Ectodermal cell (in vitro differentiated cells): ENCODE results near the gene DMTF1.
A peak's percentile ranks its signal among the peaks of the same experiment; 100 is the strongest.

ENCODE experiments used
- H3K27ac ChIP-seq: 2 replicates; pipeline ENCODE4 v1.7.0; 2013; ENCODE audit warnings: mild to moderate bottlenecking, low read depth, low read length; ENCODE audit not compliant: insufficient read depth, poor library complexity, severe bottlenecking
- H3K27me3 ChIP-seq: 2 replicates; pipeline ENCODE4 v1.7.0; 2013; ENCODE audit warnings: mild to moderate bottlenecking, low read length; ENCODE audit not compliant: insufficient read depth, control insufficient read depth, poor library complexity, severe bottlenecking
- H3K36me3 ChIP-seq: one replicate; pipeline ENCODE4 v1.7.0; 2013; ENCODE audit warnings: low read length; ENCODE audit not compliant: control insufficient read depth, insufficient read depth
- H3K4me1 ChIP-seq: one replicate; pipeline ENCODE4 v1.7.0; 2013; ENCODE audit warnings: low read length; ENCODE audit not compliant: control insufficient read depth, insufficient read depth
- H3K4me3 ChIP-seq: 2 replicates; pipeline ENCODE4 v1.7.0; 2013; ENCODE audit warnings: low read depth, low read length, control low read depth; ENCODE audit not compliant: insufficient read depth
- H3K9me3 ChIP-seq: 2 replicates; pipeline ENCODE4 v1.7.0; 2013; ENCODE audit warnings: mild to moderate bottlenecking, low read length, moderate library complexity; ENCODE audit not compliant: control insufficient read depth
- WGBS, 2 experiments: methylation state at CpG; one replicate each; pipeline ENCODE4 v1.1.7; 2013; ENCODE audit warnings: missing lambda C conversion rate in 2 of 2; 5-methylcytosine and 5-hydroxymethylcytosine counted together

Gene DMTF1

DNA sequence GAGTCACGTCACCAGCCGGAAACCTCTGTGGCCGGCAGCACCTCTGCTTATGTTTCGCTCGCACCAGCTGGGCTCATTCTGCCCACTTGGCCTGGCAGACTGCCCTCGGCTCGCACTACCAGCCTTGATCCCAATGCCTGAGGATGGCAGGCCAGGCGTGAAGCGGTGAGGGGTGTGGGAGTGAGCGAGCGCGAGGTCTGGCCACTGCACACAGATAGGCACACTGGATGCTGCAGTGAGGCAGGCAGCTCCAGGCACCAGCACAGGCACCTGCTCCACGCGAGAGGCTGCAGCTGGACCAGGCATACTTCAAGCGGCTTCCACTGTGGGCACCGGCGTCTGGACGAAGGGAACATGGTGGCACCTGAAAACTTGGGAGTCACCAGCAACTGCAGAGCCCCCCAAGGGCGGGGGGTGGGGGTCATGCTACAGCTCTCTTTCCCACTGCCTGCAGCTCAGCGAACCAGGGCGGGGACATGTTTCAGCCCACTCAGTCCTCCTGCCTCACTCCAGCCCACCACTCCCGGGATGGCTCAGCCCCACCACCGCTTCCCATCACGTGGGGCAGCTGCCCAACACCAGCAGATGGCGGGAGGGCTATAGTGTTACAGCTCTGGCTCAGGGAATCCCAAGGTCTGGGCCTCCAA lies 5.4 kb upstream of the DMTF1 start:
- WGBS, 2 experiments, result 90 to 92% methylated on average over 25 of the region's 25 CpGs
- H3K4me1 ChIP-seq, result no peaks in the 10 kb centered on the region
- H3K36me3 ChIP-seq, result no peaks in the 10 kb centered on the region
- no peaks in the 10 kb centered on the region for H3K9me3 ChIP-seq
- no peak overlapping the region for H3K27ac ChIP-seq
- no peak overlapping the region for H3K4me3 ChIP-seq
- H3K27me3 ChIP-seq, result no peaks in the 10 kb centered on the region

DNA sequence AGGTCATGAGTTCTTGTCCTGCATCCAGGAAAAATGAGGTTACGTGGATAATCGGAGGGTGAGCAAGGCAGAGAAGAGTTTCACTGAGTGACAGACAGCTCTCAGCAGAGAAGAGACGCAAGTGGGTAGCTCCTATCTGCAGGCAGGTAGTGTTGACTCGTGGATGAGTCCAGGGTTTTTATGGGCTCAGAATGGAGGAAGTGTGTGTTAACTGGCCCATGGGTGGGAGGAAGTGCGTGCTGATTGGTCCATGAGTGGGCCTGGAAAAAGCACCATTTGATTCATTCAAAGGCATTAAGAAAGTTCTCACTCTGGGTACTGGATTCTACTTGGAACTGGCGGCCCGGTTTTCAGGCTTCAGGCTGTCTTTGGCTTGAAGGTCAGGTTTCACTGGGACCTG lies 4.8 kb upstream of the DMTF1 start:
- H3K4me3 ChIP-seq, result no peak overlapping the region
- 93 to 94% methylated on average over 7 of the region's 7 CpGs for WGBS, 2 experiments

DNA sequence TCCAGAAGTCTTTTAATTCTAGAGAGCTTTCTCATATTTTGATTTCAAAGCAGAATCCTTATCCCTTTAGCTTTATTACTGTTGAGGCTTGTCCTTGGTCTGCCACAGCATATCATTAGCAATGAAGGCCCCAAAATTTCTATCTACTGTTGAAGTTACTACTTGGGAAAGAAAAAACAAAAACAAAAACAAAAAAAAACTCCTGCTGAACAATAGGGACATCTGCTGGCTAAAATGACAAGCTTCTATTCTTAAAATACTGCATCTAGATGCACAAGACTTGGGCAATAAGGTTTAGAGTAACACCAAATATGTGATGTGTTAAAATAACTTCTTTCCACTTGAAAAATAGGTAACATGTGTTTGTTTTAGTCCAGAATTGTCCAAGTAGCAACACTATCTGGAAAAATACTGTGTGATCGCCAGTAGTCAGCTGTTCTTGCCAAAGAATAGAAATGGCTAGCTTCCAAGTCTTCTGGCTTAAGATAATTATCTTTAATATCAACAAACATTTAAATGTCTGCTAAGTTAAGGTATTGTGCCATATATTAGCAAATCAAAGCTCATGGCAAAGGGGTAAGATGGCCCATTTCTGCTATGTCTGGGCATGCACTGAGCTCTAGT lies 3.8 kb upstream of the DMTF1 start:
- Histone ChIP-seq H3K4me3 (no peak overlapping the region), H3K9me3 (no peaks in the 10 kb centered on the region), H3K27me3 (no peaks in the 10 kb centered on the region), H3K36me3 (no peaks in the 10 kb centered on the region), H3K4me1 (no peaks in the 10 kb centered on the region), H3K27ac (no peak overlapping the region)
- WGBS, 2 experiments, result 92 to 100% methylated on average over 1 of the region's 1 CpG

More for the DNA sequence above, 4.8 kb upstream of the DMTF1 start:
- H3K27me3 ChIP-seq, result no peaks in the 10 kb centered on the region
- no peaks in the 10 kb centered on the region for H3K9me3 ChIP-seq
- no peak overlapping the region for H3K27ac ChIP-seq
- H3K4me1 ChIP-seq, result no peaks in the 10 kb centered on the region
- no peaks in the 10 kb centered on the region for H3K36me3 ChIP-seq

DNA sequence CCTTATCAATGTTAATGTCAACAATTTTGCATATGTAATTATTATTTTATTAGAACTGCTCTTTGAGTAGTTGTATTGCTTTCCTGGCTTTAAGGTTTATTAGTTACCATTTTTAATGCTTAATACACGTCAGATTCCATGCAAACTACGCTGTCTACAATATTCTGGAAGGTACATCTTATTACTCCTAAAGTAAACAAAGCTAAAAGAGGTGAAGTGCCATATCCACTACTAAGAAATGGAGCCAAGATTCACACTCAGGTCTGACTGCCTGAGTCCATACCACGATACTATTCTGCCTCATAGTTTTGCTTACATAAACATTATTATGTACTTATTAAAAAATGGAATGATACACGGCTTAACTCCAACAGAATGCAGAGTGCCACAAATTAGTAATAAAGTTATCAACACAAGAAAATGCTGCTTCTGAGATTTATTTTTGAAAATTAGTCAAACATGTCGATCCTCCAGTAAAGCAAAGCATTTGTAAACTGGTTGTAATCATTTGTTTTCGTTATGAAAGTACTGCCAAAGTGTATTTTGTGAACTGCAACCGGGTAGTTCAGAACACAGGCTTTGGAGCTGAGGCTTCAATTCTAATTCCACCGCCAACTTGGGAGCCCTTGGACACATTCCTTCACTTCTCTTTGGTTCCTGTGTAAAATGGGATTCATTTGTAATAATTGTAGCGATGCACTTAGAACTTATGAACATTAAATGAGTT lies 1.1 kb upstream of the DMTF1 start:
- Histone ChIP-seq H3K4me3 (peak overlapping the region; percentile 69), H3K27me3 (no peaks in the 10 kb centered on the region), H3K9me3 (no peaks in the 10 kb centered on the region), H3K36me3 (no peaks in the 10 kb centered on the region), H3K4me1 (peaks cover 10% of the 10 kb centered on the region), H3K27ac (no peak overlapping the region)
- WGBS, 2 experiments, result 73 to 81% methylated on average over 5 to 8 of the region's 9 CpGs

DNA sequence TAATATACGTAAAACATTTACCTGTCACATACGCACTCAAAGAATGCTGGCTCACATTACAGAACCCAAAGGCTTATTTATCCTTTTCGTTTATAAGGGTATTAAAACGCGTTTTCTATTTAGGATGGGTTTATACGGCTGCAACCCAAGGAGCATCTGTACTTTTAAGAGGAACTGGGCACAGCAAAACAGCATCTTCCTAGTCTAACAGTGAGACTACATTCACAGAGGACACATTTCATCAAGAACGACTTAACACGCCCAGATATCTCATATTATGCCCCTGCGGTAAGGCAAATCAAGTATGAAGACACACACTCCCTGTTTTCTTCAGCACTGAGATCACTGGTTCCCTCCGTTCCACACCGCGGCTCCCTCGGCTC lies 533 bp upstream of the DMTF1 start:
- no peaks in the 10 kb centered on the region for H3K9me3 ChIP-seq
- H3K4me1 ChIP-seq, result peaks cover 10% of the 10 kb centered on the region
- H3K36me3 ChIP-seq, result no peaks in the 10 kb centered on the region
- H3K27me3 ChIP-seq, result no peaks in the 10 kb centered on the region
- H3K27ac ChIP-seq, result peak overlapping the region; percentile 99
- 2 to 9% methylated on average over 10 to 12 of the region's 13 CpGs for WGBS, 2 experiments
- peak overlapping the region; percentile 69 for H3K4me3 ChIP-seq

DNA sequence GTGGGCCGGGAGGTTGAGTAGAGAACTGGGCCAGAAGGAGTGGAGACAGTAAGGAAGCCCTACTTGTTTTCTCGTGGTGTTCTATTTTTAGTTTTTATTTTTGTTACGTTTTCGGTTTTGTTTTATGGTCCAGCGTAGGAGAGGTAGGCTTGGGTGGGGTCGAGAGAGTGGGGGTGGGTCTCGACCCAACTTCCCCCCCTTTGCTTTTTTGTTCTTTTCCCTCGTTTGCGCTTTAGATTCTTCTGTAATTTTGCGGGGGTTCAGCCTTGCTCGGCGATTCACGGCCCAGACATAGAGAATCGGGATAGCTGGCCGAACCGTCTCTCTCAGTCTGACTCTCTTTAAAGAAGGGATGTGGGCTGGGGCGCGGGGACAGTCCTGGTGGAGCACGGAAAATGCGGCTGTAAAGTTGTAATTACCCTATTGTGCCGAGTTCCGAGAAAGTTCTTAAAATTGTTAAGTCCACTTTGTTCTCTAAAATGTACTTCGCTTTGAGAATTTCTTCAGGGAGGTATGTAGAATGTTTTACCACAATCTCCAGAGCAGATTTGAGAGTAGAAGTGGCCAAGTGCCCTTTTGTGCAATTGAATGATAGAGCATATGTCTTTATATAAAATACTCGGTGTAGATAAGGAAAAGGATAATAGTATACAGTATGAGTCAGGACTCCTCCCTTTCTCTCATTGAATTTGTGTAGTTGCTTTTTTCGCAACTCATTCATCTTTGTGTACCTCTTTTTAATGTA lies 816 bp downstream of the DMTF1 start:
- WGBS, 2 experiments, result 1% methylated on average over 25 of the region's 25 CpGs
- Histone ChIP-seq H3K27me3 (no peaks in the 10 kb centered on the region), H3K4me1 (peaks cover 10% of the 10 kb centered on the region), H3K36me3 (no peaks in the 10 kb centered on the region), H3K9me3 (no peaks in the 10 kb centered on the region), H3K27ac (peak overlapping the region; percentile 99), H3K4me3 (peak overlapping the region; percentile 69)

DNA sequence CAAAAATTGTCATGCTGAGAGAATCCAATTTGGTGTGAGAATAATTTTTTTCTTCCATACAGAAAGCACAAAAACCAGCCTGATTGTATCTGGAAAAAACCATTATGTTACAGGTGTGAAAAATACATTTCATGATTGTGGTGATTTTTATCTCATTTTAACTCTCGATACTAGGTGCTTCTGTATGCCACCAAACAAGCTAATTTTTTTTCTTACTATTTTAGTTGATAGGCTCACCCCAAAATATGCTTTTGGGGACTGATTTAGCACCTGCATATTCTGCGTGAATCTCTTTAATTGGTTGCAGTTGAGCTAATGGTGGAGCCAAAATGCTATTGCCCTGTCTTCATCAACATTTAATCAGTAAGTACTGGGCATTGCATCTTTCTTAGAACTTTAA lies 1.9 kb downstream of the DMTF1 start:
- no peak overlapping the region for H3K27ac ChIP-seq
- H3K4me3 ChIP-seq, result peak overlapping the region; percentile 69
- H3K27me3 ChIP-seq, result no peaks in the 10 kb centered on the region
- no peaks in the 10 kb centered on the region for H3K36me3 ChIP-seq
- WGBS, 2 experiments, result 72 to 74% methylated on average over 2 of the region's 2 CpGs
- peaks cover 10% of the 10 kb centered on the region for H3K4me1 ChIP-seq
- H3K9me3 ChIP-seq, result no peaks in the 10 kb centered on the region

DNA sequence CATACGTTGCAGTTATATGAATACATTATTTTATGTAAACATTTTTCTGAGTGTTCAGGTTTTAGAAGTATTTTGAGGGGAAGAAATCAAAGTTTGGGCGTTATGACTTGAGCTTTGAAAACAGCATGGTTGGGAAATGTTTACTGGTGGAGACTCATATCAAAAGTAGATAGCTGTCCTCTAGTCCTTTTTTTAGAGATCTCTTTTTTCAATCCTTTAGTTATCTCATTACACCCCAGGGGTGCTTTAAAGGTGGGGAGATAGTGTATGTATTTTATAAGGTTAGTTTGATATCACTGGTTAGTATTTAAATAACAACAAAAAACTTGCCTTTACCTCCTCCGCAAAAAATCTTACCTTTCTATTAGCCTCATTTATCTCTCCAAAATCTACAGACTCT lies 2.3 kb downstream of the DMTF1 start:
- Histone ChIP-seq H3K9me3 (no peaks in the 10 kb centered on the region), H3K36me3 (no peaks in the 10 kb centered on the region), H3K4me3 (peak overlapping the region; percentile 69), H3K27me3 (no peaks in the 10 kb centered on the region), H3K4me1 (peaks cover 10% of the 10 kb centered on the region), H3K27ac (no peak overlapping the region)
- 35 to 50% methylated on average over 1 of the region's 3 CpGs for WGBS, 2 experiments

DNA sequence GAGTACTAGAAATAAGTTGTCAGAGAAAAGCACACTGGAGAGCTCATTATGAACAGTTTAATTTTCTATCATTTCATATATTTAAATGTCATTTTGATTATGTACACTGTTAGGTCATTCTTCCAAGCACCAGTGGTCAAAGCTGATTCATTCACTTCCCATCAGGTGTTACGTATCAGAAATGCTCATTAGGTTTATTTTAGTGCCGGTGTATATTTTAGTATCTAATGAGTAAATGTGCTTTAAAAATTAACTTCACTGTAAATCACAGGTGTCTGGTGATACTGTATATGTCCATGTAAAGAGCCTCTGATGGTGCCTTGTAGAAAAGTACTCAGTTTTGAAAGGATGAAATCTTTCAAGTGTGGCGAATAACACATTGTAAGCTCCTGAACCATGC lies 3.5 kb downstream of the DMTF1 start:
- WGBS, 2 experiments, result 98 to 100% methylated on average over 2 to 3 of the region's 3 CpGs
- peaks cover 10% of the 10 kb centered on the region for H3K4me1 ChIP-seq
- no peaks in the 10 kb centered on the region for H3K9me3 ChIP-seq
- H3K27me3 ChIP-seq, result no peaks in the 10 kb centered on the region
- H3K4me3 ChIP-seq, result no peak overlapping the region
- no peaks in the 10 kb centered on the region for H3K36me3 ChIP-seq
- no peak overlapping the region for H3K27ac ChIP-seq

DNA sequence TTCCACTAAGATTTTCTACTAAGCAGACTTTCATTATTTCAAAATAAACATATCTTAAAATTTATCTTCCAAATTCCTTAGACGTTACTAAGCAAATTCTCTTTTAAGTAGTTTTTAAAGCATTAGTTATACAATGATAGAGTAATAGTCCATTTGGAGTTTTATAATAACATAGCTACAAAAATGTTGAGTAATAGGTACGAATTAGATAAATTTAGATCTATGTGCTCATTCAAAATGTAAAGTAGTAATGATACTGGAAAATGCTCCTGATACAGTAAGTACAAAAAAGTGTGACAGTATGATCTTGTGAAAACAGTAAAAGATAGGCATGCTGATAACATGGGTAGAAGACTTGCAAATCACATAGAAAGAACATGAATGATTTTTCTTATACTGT lies 4.5 kb downstream of the DMTF1 start:
- no peaks in the 10 kb centered on the region for H3K36me3 ChIP-seq
- H3K27ac ChIP-seq, result no peak overlapping the region
- WGBS, 2 experiments, result 96 to 100% methylated on average over 1 of the region's 2 CpGs
- H3K4me3 ChIP-seq, result no peak overlapping the region
- no peaks in the 10 kb centered on the region for H3K9me3 ChIP-seq
- H3K4me1 ChIP-seq, result peaks cover 10% of the 10 kb centered on the region
- H3K27me3 ChIP-seq, result no peaks in the 10 kb centered on the region
